ENCODE data around the gene WNK1. TPM values are rescaled to one million over a fixed set of nuclear protein-coding genes. Genes with fewer than 3 reads are reported as not detected.

The WNK1 gene
- total RNA-seq, 1 donor from 2014 or later: 178 TPM

DNA sequence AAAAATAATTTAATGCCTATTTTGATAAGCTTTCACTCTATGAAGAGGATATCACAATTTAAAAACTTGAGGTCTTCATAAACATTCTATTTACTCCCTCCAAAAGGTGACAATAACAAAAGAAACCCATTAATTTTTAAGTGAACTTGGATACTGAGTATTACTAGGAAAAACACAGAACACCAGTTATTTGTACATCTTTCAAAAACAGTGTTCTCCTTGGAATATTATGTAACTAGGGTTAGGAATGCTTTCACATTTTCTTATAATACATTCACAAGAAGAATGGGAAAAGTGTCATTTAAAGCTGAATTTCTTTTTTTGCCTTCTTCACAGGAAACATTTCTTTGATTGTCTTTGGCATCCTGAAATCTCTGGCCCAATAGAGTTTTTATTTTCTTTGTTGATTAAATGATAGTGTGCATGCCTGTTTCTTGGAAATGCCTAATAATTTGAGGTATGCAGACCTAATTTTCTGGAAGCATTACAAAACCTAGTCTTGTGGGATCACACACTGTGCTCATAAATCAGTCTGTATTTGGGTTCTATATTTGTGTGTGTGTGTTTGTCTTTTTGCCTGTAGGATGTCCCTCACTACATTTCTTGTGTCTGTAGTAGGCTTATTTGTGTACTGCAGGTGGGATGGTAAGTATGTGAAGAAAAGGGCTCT is 76.5 kb downstream of the WNK1 start:
- H3K36me3 ChIP-seq: peaks cover 10 to 36% of the 10 kb centered on the region in 2 donors
- no peaks in the 10 kb centered on the region for H3K27me3 ChIP-seq
- peak overlapping the region in 1 of 2 donors; percentile 40 for H3K27ac ChIP-seq
- H3K4me3 ChIP-seq: no peak overlapping the region
- peaks cover 0 to 20% of the 10 kb centered on the region in 2 donors for H3K4me1 ChIP-seq
- intact Hi-C loops (cut with DNase I): no loop called here
- no peaks in the 10 kb centered on the region for H3K9me3 ChIP-seq
- no peak for DNase-seq (ENCODE audit: low spot score in 2 of 2)
- TF ChIP-seq, protein P1, sequence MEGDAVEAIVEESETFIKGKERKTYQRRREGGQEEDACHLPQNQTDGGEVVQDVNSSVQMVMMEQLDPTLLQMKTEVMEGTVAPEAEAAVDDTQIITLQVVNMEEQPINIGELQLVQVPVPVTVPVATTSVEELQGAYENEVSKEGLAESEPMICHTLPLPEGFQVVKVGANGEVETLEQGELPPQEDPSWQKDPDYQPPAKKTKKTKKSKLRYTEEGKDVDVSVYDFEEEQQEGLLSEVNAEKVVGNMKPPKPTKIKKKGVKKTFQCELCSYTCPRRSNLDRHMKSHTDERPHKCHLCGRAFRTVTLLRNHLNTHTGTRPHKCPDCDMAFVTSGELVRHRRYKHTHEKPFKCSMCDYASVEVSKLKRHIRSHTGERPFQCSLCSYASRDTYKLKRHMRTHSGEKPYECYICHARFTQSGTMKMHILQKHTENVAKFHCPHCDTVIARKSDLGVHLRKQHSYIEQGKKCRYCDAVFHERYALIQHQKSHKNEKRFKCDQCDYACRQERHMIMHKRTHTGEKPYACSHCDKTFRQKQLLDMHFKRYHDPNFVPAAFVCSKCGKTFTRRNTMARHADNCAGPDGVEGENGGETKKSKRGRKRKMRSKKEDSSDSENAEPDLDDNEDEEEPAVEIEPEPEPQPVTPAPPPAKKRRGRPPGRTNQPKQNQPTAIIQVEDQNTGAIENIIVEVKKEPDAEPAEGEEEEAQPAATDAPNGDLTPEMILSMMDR (IDR thresholded peaks at IDR 0.05): no peak

DNA sequence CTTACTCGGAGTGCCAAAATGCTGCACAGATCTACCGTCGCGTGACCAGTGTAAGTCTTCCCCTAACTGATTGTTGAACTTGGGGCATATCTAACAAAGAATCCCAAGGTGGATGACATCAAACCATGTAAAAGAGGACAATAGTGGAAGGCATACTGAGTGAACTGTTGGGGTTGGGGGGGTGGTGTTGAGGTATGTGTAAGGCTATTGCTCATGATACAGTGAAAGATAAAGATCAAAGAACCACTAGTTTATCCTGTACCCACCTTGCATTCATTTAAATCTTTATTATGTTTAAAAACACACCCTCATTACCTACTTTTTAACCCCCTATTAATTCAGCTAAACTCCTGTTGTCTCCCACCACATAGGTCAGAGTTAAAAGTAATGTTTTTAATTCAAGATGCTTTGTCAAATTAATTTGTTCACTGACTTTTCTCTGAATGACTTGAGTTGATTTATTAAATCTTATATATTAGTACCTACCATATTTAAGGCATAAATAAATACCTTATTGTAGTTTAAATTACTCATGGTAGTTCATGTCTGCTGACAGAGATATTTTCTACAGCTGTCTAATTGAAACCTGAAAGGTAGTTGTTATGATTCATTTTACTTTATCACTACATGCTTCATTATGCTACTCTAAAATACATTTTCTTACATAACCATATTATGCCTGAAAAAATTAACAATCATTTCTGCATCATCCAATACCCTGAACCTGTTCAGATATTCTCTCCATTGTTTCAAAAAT is 77.9 kb downstream of the WNK1 start:
- peaks cover 10 to 36% of the 10 kb centered on the region in 2 donors for H3K36me3 ChIP-seq
- H3K4me3 ChIP-seq: no peak overlapping the region
- TF ChIP-seq, protein P1 (IDR thresholded peaks at IDR 0.05): no peak
- DNase-seq (ENCODE audit: low spot score in 2 of 2): no peak
- peaks cover 0 to 20% of the 10 kb centered on the region in 2 donors for H3K4me1 ChIP-seq
- no peaks in the 10 kb centered on the region for H3K27me3 ChIP-seq
- no peak overlapping the region for H3K27ac ChIP-seq
- intact Hi-C loops (cut with DNase I): no loop called here
- H3K9me3 ChIP-seq: no peaks in the 10 kb centered on the region

DNA sequence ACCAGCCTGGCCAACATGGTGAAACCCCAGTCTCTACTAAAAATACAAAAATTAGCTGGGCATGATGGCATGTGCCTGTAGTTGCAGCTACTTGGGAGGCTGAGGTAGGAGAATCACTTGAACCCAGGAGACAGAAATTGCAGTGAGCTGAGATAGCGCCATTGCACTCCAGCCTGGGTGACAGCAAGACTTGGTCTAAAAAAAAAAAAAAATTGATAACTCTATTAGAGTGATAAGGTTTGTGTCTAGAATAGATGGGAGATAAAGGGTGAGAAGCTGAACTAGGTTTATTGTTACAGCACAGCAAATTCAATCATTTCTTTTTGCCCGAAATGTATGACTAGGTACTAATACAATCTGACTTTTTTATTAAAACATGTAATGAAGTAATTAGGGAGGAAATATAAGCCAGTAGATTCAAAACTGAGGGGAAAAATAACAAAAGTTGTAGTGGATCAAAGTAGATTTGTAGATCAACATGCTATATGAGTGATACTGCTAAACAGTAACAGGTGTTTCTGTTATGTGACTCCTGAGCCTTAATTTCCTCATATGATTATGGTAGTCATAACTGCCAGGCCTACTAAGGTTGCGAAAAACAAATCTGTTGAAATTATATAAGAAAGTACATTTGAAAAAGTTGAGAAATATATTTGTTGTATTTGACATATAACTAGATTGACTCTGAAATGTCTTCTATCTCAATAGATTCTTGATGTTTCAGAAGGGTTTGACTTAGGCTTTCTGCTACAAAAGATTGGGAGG is 83.6 kb downstream of the WNK1 start:
- no peak overlapping the region for H3K4me3 ChIP-seq
- TF ChIP-seq, protein P1 (IDR thresholded peaks at IDR 0.05): no peak
- no peaks in the 10 kb centered on the region for H3K27me3 ChIP-seq
- no peaks in the 10 kb centered on the region for H3K4me1 ChIP-seq
- no peak for DNase-seq (ENCODE audit: low spot score in 2 of 2)
- no peak overlapping the region for H3K27ac ChIP-seq
- H3K36me3 ChIP-seq: peaks cover 0 to 2% of the 10 kb centered on the region in 2 donors
- intact Hi-C loops (cut with DNase I): no loop called here
- no peaks in the 10 kb centered on the region for H3K9me3 ChIP-seq

DNA sequence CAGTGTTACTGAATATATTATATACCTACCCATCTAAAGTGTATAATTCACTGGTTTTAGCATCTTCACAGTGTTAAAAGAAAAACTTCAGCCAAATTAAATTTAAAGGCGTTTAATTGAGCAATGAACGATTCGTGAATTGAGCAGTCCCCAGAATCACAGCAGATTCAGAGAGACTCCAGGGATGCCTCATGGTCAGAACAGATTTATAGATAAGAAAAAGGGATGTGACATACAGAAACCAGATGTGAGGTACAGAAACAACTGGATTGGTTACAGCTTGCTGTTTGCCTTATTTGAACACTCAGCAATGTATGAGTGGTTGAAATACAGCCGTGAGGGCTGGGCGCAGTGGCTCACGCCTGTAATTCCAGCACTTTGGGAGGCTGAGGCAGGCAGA is 84.6 kb downstream of the WNK1 start:
- Histone ChIP-seq H3K4me1 (no peaks in the 10 kb centered on the region), H3K4me3 (no peak overlapping the region), H3K27ac (no peak overlapping the region), H3K36me3 (no peaks in the 10 kb centered on the region), H3K9me3 (no peaks in the 10 kb centered on the region), H3K27me3 (no peaks in the 10 kb centered on the region)
- intact Hi-C loops (cut with DNase I): no loop called here
- DNase-seq (ENCODE audit: low spot score in 2 of 2): no peak
- TF ChIP-seq, protein P1 (IDR thresholded peaks at IDR 0.05): no peak

DNA sequence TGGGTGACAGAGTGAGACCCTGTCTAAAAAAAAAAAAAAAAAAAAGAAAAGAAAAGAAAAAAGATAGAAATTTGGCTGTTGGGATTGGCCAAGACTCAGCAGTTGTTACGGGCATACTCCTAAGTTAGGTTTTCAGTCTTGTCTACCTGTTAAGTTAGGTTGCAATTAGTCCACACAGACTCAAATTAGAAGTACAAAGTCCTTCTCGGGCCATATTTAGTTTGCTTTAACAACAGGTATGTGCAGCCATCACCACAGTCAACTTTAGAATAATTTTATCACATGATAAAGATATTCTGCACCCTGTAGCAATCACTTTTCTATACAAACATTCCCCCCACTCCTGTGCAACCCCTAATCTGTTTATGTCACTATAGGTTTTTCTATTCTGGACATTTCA is 85.2 kb downstream of the WNK1 start:
- TF ChIP-seq, protein P1 (IDR thresholded peaks at IDR 0.05): no peak

More for the DNA sequence above, 85.2 kb downstream of the WNK1 start:
- Histone ChIP-seq H3K4me3 (no peak overlapping the region), H3K27ac (no peak overlapping the region), H3K27me3 (no peaks in the 10 kb centered on the region), H3K36me3 (no peaks in the 10 kb centered on the region), H3K4me1 (no peaks in the 10 kb centered on the region), H3K9me3 (no peaks in the 10 kb centered on the region)
- intact Hi-C loops (cut with DNase I): no loop called here
- DNase-seq (ENCODE audit: low spot score in 2 of 2): no peak
